HG02763 (cell line): ENCODE results near the gene DRGX.

Experiments
- ATAC-seq: cut with Tn5 transposase; IDR thresholded peaks from one replicate; pipeline ENCODE4 v1.9.1; 2021; ENCODE audit warnings: mild to moderate bottlenecking, moderate library complexity; ENCODE audit not compliant: unreplicated experiment

Gene DRGX

GRCh38 chr10:49323171-49323895 is 72.6 kb downstream of the DRGX start:
- ATAC-seq: no peak

- ATAC-seq: no peak
These were observed 73.3 kb downstream of the DRGX start for GRCh38 chr10:49322371-49323170.

GRCh38 chr10:49321021-49321420 is 74.9 kb downstream of the DRGX start:
- no peak for ATAC-seq

- ATAC-seq: no peak
These were observed 75.7 kb downstream of the DRGX start for GRCh38 chr10:49320191-49320590.

- no peak for ATAC-seq
These were observed 76.7 kb downstream of the DRGX start for GRCh38 chr10:49319206-49319605.

- ATAC-seq: no peak
These were observed 77.1 kb downstream of the DRGX start for GRCh38 chr10:49318755-49319154.

- no peak for ATAC-seq
These were observed 77.9 kb downstream of the DRGX start for GRCh38 chr10:49318028-49318427.

- no peak for ATAC-seq
These were observed 81.1 kb downstream of the DRGX start for GRCh38 chr10:49314806-49315205.
